HuH-7.5 (cell line): Measurements from ENCODE around the gene TMEM120A.

Experiments
- DNase-seq: peaks from one replicate; pipeline ENCODE4 v3.0.0; 2011; ENCODE audit warnings: low spot score

Gene TMEM120A

GRCh38 chr7:75995052-75995471 lies 667 bp upstream of the TMEM120A start:
- DNase-seq = no peak

DNA sequence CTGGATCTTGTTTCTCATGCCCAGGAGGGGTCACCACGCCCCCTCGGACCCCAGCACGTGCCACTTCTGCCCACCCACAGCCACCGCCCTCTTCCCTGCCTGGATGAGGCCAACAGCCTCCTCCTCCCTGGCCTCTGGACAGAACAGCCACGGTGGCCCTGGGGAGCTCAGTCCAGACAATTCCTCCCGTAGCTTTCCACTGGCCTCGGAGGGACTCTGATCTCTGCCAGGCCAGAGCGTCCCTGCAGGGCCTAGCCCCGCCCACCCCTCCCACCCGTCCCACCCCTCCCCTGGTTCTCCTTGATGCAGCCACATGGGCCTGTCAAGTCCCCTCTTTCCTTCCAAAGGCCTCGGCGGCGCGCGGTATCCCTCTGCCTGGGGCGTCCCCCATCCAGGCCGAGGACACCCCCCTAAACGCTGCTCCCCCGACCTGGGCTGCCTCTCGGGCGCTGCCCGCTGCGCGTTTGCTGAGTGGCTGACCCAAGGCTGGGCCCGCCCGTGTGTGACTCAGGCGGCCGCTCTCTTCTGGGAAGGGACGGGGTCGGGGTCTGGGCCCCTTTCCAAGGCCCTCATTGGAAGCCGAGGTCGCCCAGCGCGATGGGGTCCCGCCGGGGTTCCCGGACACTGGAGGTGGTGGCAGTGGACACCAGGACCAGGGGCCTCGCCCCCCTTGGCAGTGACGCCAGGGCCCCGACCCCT lies 557 bp downstream of the TMEM120A start:
- peak; percentile 92 for DNase-seq

- DNase-seq = no peak
Measured at GRCh38 chr7:75992083-75992755, 2.2 kb downstream of the TMEM120A start.

DNA sequence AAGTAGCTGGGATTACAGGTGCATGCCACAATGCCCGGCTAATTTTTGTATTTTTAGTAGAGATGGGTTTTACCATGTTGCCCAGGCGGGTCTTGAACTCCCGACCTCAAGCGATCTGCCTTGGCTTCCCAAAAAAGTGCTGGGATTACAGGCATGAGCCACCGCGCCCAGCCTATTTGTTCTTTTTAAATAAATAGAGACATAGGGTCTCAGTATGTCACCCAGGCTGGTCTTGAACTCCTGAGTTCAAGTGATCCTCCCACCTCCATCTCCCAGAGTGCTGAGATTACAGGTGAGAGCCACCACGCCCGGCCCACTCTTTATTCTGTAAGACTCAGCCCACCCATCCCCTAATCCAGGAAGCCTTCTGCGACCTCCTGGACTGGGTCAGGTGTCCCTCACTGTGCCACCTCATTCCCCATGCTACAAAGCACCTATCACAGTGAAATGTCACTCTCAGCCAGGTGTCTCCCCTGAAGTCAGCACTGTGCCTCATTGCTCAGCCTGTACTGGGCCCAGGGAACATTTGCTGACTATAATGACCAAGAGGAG lies 2.8 kb downstream of the TMEM120A start:
- no peak for DNase-seq

- no peak for DNase-seq
Measured at GRCh38 chr7:75989500-75990388, 4.7 kb downstream of the TMEM120A start.

- DNase-seq = no peak
Measured at GRCh38 chr7:75988568-75989499, 5.6 kb downstream of the TMEM120A start.

DNA sequence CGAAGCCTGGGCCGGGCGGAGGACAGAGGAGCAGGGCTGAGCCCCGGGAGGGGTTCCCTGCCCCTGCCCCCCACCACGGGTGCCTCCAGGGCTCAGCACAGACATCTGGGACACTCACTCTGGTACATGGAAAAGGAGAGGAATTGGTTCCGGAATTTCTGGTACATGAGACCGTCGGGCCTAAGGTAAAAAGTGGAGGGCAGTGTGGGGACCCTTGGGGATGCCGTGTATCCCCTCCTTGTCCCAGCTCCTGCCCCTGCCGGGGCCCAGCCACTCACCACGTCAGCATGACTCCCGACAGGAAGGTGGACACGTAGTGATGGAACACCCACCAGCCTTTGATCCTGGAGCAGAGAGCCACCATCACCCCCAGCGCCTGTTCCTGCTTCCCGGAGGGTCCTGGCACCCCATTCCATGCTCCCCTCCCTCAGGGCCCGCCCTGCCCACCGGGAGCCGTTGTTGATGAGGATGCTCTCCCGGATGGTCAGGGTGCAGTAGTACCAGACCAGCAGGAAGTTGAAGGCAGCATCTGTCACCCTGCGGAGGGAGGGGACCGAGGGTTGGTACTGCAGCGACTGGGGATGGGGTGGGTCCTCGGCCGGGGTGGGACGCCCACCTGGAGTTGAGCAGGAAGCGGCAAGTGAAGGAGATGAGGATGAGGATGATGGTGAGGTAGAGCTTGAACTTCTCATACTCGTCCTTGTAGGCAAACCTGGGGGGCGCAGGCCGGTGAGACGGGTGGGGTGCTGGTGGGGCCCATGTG lies 6.4 kb downstream of the TMEM120A start:
- no peak for DNase-seq

DNA sequence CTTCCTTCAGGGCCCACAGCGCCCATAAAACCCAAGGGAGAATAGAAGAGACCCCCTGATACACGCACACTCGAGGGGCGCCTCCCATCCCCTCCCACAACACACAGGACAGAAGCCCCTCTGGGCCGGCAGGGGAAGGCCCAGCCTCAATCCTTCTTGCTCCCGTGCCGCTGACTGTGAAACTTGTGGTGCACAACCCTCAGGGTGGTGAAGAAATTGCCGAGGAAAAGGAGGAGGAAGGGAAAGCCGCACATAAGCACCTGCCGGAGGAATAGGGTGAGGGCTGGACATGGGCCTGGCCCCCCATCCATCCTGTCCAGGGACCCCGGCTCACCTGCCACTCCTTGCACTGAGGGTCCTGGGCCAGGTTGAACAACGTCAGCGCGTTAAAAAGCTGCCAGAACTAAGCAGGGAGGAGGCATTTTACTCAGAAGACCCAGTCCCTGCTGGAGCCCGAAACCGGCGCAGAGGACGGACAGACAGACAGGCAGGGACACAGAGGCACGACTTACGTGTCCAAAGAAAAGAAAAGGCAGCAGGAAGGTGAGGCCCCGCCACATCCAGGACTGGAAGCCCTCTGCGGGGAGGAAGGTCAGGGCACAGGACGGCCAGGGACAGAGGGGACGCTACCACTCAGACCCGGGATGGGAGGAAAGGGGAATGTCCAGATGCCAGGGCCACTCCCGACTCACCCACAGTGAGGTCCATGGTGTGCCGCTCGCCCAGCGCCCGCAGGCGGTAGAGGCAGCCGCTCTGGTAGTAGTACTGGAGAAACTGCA lies 7.2 kb downstream of the TMEM120A start:
- DNase-seq = no peak

- no peak for DNase-seq
Measured at GRCh38 chr7:75986147-75986781, 8.1 kb downstream of the TMEM120A start.

DNA sequence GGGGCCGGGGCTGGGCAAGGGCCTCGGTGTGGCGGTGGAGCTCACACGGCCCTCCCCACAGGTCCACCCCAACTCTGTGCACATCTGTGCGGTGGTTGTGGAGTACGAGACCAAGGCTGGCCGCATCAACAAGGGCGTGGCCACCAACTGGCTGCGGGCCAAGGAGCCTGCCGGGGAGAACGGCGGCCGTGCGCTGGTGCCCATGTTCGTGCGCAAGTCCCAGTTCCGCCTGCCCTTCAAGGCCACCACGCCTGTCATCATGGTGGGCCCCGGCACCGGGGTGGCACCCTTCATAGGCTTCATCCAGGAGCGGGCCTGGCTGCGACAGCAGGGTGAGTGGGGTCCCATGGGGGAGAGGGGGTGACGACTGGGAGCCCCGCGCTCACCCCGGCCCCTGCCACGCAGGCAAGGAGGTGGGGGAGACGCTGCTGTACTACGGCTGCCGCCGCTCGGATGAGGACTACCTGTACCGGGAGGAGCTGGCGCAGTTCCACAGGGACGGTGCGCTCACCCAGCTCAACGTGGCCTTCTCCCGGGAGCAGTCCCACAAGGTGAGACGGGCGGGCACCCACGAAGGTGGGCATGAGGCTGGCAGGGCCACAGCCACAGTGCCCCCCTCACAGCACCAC lies 8.8 kb downstream of the TMEM120A start:
- no peak for DNase-seq

GRCh38 chr7:75985009-75985517 lies 9.3 kb downstream of the TMEM120A start:
- DNase-seq = no peak

- no peak for DNase-seq
Measured at GRCh38 chr7:75984130-75985008, 10.0 kb downstream of the TMEM120A start.

GRCh38 chr7:75983471-75984129 lies 10.8 kb downstream of the TMEM120A start:
- DNase-seq = no peak

GRCh38 chr7:75982306-75983064 lies 11.9 kb downstream of the TMEM120A start:
- no peak for DNase-seq

GRCh38 chr7:75981453-75982305 lies 12.7 kb downstream of the TMEM120A start:
- no peak for DNase-seq

DNA sequence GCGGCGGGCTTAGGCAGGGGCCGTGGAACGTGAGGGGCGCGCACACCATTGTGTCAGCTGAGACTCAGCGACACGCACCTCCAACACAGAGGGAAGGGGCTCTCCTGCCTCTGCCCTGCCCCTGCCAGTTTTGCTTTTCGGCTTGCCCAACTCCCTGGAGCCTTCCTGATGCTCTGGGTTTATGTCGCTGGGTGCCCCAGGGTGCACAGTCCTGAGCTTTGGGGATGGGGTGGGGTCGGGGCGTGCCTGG lies 13.3 kb downstream of the TMEM120A start:
- no peak for DNase-seq
